Measurements from ENCODE around the gene MVB12A.

The MVB12A gene

DNA sequence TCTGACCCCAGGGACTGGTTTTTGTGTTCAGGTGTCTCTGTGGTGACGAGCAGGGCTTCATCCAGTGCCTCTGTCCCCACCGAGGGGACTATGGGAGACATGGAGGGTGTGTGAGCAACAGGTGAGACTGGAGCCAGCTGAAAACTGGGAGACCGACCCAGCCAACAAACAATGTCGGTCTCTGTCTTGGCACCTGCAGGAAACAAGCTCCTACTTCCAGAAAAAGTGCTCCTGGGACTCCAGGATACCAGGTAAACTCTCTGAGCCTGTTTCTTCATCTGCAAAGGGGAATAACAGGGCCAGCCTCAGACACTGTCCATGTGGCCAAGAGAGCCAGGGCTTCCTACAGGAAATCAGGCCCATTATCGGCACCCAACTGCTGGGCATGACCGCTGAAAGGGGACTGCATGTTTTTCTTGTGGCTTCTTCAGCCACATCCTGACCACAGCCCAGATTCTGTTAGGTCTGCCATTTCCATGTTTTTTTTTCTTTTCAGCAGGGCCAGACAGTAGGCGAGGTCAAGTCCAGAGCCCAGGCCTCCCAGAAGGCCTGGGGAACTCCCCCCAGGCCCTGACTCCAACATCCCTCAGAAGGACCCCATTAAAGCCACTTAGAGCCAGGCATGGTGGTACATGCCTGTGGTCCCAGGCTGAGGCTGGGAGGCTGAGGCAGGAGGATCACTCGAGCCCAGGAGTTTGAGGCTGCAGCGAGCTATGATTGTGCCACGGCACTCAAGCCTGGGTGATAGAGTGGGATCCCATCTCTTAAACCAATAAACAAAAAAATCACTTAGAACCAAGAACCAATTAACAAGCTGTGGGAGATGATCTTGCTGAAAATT lies 13.6 kb upstream of the MVB12A start:
- Histone ChIP-seq H3K9me3 (ENCODE audit: insufficient read depth, low read depth, low read length) (no peaks in the 10 kb centered on the region), H3K27ac (ENCODE audit: low read length) (no peak overlapping the region), H3K9ac (ENCODE audit: low read depth, low read length) (peak overlapping the region; percentile 21; the same call in 1 of the 2 replicates), H3K36me3 (ENCODE audit: insufficient read depth, low read depth, low read length) (peaks cover 7% of the 10 kb centered on the region), H3K4me3 (ENCODE audit: low read length) (peak overlapping the region; percentile 14; the same call in 1 of the 2 replicates), H3K4me1 (ENCODE audit: insufficient read depth, low read length) (peaks cover 11% of the 10 kb centered on the region; the same call in 1 of the 2 replicates), H3K27me3 (ENCODE audit: insufficient read depth, low read length) (no peaks in the 10 kb centered on the region)

DNA sequence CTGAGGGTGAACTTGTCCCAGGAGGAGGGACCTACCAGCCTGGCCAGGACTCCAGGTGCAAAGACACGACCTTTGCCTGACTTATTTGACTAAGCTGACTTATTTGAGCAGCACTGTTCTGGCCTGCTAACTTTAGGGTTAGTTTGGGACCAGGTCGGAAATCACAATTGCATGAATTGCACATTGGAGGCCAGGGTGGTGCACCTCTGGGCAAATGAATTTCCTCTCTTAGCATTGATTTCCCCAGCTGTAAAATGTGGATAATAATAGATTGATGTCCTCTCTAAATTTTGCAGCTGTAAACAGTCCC lies 13.0 kb upstream of the MVB12A start:
- no peak overlapping the region for H3K4me3 ChIP-seq (ENCODE audit: low read length)

DNA sequence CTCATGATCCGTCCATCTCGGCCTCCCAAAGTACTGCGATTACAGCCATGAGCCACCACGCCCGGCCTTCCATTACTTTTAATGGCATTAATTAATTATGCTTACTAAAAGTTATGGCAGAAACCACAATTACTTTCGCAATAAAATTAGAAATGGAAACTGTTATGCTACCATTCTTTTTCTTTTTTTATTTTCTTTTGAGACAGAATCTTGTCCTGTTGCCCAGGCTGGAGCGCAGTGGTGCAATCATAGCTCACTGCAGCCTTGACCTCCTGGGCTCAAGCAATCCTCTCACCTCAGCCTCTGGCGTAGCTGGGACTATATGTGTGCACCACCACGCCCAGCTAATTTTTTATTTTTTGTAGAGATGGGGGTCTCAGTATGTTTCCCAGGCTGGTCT lies 9.9 kb upstream of the MVB12A start:
- Histone ChIP-seq H3K4me3 (ENCODE audit: low read length) (no peak overlapping the region), H3K4me1 (ENCODE audit: insufficient read depth, low read length) (peaks cover 9% of the 10 kb centered on the region; the same call in 1 of the 2 replicates), H3K27me3 (ENCODE audit: insufficient read depth, low read length) (no peaks in the 10 kb centered on the region), H3K9ac (ENCODE audit: low read depth, low read length) (no peak overlapping the region), H3K36me3 (ENCODE audit: insufficient read depth, low read depth, low read length) (no peaks in the 10 kb centered on the region), H3K9me3 (ENCODE audit: insufficient read depth, low read depth, low read length) (no peaks in the 10 kb centered on the region), H3K27ac (ENCODE audit: low read length) (no peak overlapping the region)

More for the DNA sequence above, 13.0 kb upstream of the MVB12A start:
- Histone ChIP-seq H3K9ac (ENCODE audit: low read depth, low read length) (no peak overlapping the region), H3K27ac (ENCODE audit: low read length) (no peak overlapping the region), H3K9me3 (ENCODE audit: insufficient read depth, low read depth, low read length) (no peaks in the 10 kb centered on the region), H3K36me3 (ENCODE audit: insufficient read depth, low read depth, low read length) (peaks cover 7% of the 10 kb centered on the region), H3K4me1 (ENCODE audit: insufficient read depth, low read length) (peaks cover 11% of the 10 kb centered on the region; the same call in 1 of the 2 replicates), H3K27me3 (ENCODE audit: insufficient read depth, low read length) (no peaks in the 10 kb centered on the region)

- H3K36me3 ChIP-seq (ENCODE audit: insufficient read depth, low read depth, low read length) = no peaks in the 10 kb centered on the region
- no peak overlapping the region for H3K27ac ChIP-seq (ENCODE audit: low read length)
These were observed 8.0 kb upstream of the MVB12A start for GRCh38 chr19:17411801-17412200.

GRCh38 chr19:17414097-17414496 lies 5.8 kb upstream of the MVB12A start:
- Histone ChIP-seq H3K4me3 (ENCODE audit: low read length) (no peak overlapping the region), H3K27ac (ENCODE audit: low read length) (no peak overlapping the region), H3K27me3 (ENCODE audit: insufficient read depth, low read length) (no peaks in the 10 kb centered on the region; the same call in 1 of the 2 replicates), H3K9me3 (ENCODE audit: insufficient read depth, low read depth, low read length) (no peaks in the 10 kb centered on the region), H3K9ac (ENCODE audit: low read depth, low read length) (no peak overlapping the region), H3K36me3 (ENCODE audit: insufficient read depth, low read depth, low read length) (no peaks in the 10 kb centered on the region), H3K4me1 (ENCODE audit: insufficient read depth, low read length) (peaks cover 9% of the 10 kb centered on the region; the same call in 1 of the 2 replicates)

More at GRCh38 chr19:17411801-17412200, 8.0 kb upstream of the MVB12A start:
- H3K9me3 ChIP-seq (ENCODE audit: insufficient read depth, low read depth, low read length) = no peaks in the 10 kb centered on the region
- H3K9ac ChIP-seq (ENCODE audit: low read depth, low read length) = no peak overlapping the region
- peaks cover 7% of the 10 kb centered on the region; the same call in 1 of the 2 replicates for H3K4me1 ChIP-seq (ENCODE audit: insufficient read depth, low read length)
- H3K27me3 ChIP-seq (ENCODE audit: insufficient read depth, low read length) = no peaks in the 10 kb centered on the region; the same call in 1 of the 2 replicates
- no peak overlapping the region for H3K4me3 ChIP-seq (ENCODE audit: low read length)

- Histone ChIP-seq H3K4me3 (ENCODE audit: low read length) (peak overlapping the region; percentile 62), H3K9me3 (ENCODE audit: insufficient read depth, low read depth, low read length) (no peaks in the 10 kb centered on the region), H3K9ac (ENCODE audit: low read depth, low read length) (peak overlapping the region; percentile 71; the same call in 1 of the 2 replicates), H3K36me3 (ENCODE audit: insufficient read depth, low read depth, low read length) (no peaks in the 10 kb centered on the region), H3K4me1 (ENCODE audit: insufficient read depth, low read length) (peaks cover 11% of the 10 kb centered on the region; the same call in 1 of the 2 replicates), H3K27ac (ENCODE audit: low read length) (no peak overlapping the region), H3K27me3 (ENCODE audit: insufficient read depth, low read length) (no peaks in the 10 kb centered on the region; the same call in 1 of the 2 replicates)
These were observed 4.7 kb upstream of the MVB12A start for GRCh38 chr19:17415121-17415520.

- H3K4me3 ChIP-seq (ENCODE audit: low read length) = peak overlapping the region; percentile 62; the same call in 1 of the 2 replicates
- H3K9ac ChIP-seq (ENCODE audit: low read depth, low read length) = peak overlapping the region; percentile 70; the same call in 1 of the 2 replicates
- no peak overlapping the region for H3K27ac ChIP-seq (ENCODE audit: low read length)
These were observed 1.1 kb upstream of the MVB12A start for GRCh38 chr19:17418710-17419109.

GRCh38 chr19:17419154-17419620 lies 660 bp upstream of the MVB12A start:
- Histone ChIP-seq H3K9ac (ENCODE audit: low read depth, low read length) (peak overlapping the region; percentile 70; the same call in 1 of the 2 replicates), H3K4me3 (ENCODE audit: low read length) (peak overlapping the region; percentile 62), H3K27ac (ENCODE audit: low read length) (no peak overlapping the region), H3K27me3 (ENCODE audit: insufficient read depth, low read length) (peaks cover 3% of the 10 kb centered on the region; the same call in 1 of the 2 replicates), H3K36me3 (ENCODE audit: insufficient read depth, low read depth, low read length) (no peaks in the 10 kb centered on the region), H3K4me1 (ENCODE audit: insufficient read depth, low read length) (peaks cover 13% of the 10 kb centered on the region; the same call in 1 of the 2 replicates), H3K9me3 (ENCODE audit: insufficient read depth, low read depth, low read length) (no peaks in the 10 kb centered on the region)

More at GRCh38 chr19:17418710-17419109, 1.1 kb upstream of the MVB12A start:
- H3K27me3 ChIP-seq (ENCODE audit: insufficient read depth, low read length) = peaks cover 3% of the 10 kb centered on the region; the same call in 1 of the 2 replicates
- no peaks in the 10 kb centered on the region for H3K9me3 ChIP-seq (ENCODE audit: insufficient read depth, low read depth, low read length)
- H3K36me3 ChIP-seq (ENCODE audit: insufficient read depth, low read depth, low read length) = no peaks in the 10 kb centered on the region
- H3K4me1 ChIP-seq (ENCODE audit: insufficient read depth, low read length) = peaks cover 13% of the 10 kb centered on the region; the same call in 1 of the 2 replicates

- Histone ChIP-seq H3K9me3 (ENCODE audit: insufficient read depth, low read depth, low read length) (no peaks in the 10 kb centered on the region), H3K9ac (ENCODE audit: low read depth, low read length) (peak overlapping the region; percentile 69; the same call in 1 of the 2 replicates), H3K27ac (ENCODE audit: low read length) (no peak overlapping the region), H3K36me3 (ENCODE audit: insufficient read depth, low read depth, low read length) (no peaks in the 10 kb centered on the region), H3K4me1 (ENCODE audit: insufficient read depth, low read length) (peaks cover 10% of the 10 kb centered on the region; the same call in 1 of the 2 replicates), H3K4me3 (ENCODE audit: low read length) (peak overlapping the region; percentile 85), H3K27me3 (ENCODE audit: insufficient read depth, low read length) (peaks cover 3% of the 10 kb centered on the region; the same call in 1 of the 2 replicates)
These were observed 653 bp downstream of the MVB12A start for GRCh38 chr19:17420475-17420924.

GRCh38 chr19:17421942-17422341 lies 2.1 kb downstream of the MVB12A start:
- Histone ChIP-seq H3K9ac (ENCODE audit: low read depth, low read length) (no peak overlapping the region), H3K36me3 (ENCODE audit: insufficient read depth, low read depth, low read length) (no peaks in the 10 kb centered on the region), H3K27ac (ENCODE audit: low read length) (no peak overlapping the region), H3K4me3 (ENCODE audit: low read length) (no peak overlapping the region), H3K4me1 (ENCODE audit: insufficient read depth, low read length) (peaks cover 8% of the 10 kb centered on the region; the same call in 1 of the 2 replicates), H3K27me3 (ENCODE audit: insufficient read depth, low read length) (peaks cover 3% of the 10 kb centered on the region; the same call in 1 of the 2 replicates), H3K9me3 (ENCODE audit: insufficient read depth, low read depth, low read length) (no peaks in the 10 kb centered on the region)

- peaks cover 3% of the 10 kb centered on the region; the same call in 1 of the 2 replicates for H3K27me3 ChIP-seq (ENCODE audit: insufficient read depth, low read length)
- peaks cover 8% of the 10 kb centered on the region; the same call in 1 of the 2 replicates for H3K4me1 ChIP-seq (ENCODE audit: insufficient read depth, low read length)
- no peak overlapping the region for H3K27ac ChIP-seq (ENCODE audit: low read length)
- no peaks in the 10 kb centered on the region for H3K9me3 ChIP-seq (ENCODE audit: insufficient read depth, low read depth, low read length)
- H3K9ac ChIP-seq (ENCODE audit: low read depth, low read length) = no peak overlapping the region
- no peaks in the 10 kb centered on the region for H3K36me3 ChIP-seq (ENCODE audit: insufficient read depth, low read depth, low read length)
- H3K4me3 ChIP-seq (ENCODE audit: low read length) = no peak overlapping the region
These were observed 3.8 kb downstream of the MVB12A start for GRCh38 chr19:17423429-17424208.

Measured in iPS-20b (cell line).